Epithelial cell of esophagus (primary cell): Measurements from ENCODE around the gene PGBD5.

Source experiments
- DNase-seq: peaks from one replicate; pipeline ENCODE4 v3.0.0; 2010; ENCODE audit warnings: low read depth
- H3K4me3 ChIP-seq: 2 replicates; pipeline ENCODE4 v1.5.1; 2011; ENCODE audit warnings: mild to moderate bottlenecking, low read length, control low read depth
- CTCF ChIP-seq: IDR thresholded peaks from 2 replicates; pipeline ENCODE4 v1.5.1; 2011; ENCODE audit warnings: low read depth, mild to moderate bottlenecking, low read length, control low read depth, inconsistent platforms; ENCODE audit not compliant: insufficient read depth; ENCODE audit errors: missing control alignments

PGBD5 gene

GRCh38 chr1:230266456-230266855 is 159.7 kb downstream of the PGBD5 start:
- H3K4me3 ChIP-seq: no peak overlapping the region
- no peak for TF ChIP-seq CTCF
- DNase-seq: no peak

- no peak overlapping the region for H3K4me3 ChIP-seq
- no peak for DNase-seq
- no peak for TF ChIP-seq CTCF
Observed at GRCh38 chr1:230265200-230266115, 160.7 kb downstream of the PGBD5 start.
